Mucosa of descending colon (tissue), 3 donors: ENCODE data around the gene NUAK1. TPM values are rescaled to one million over a fixed set of nuclear protein-coding genes. Genes with fewer than 3 reads are reported as not detected.

Experiments used
- ATAC-seq: fragments of 200-7000 bp; cut with Tn5 transposase; one replicate; pipeline ENCODE4 v1.9.1; 2020; ENCODE audit warnings: mild to moderate bottlenecking, moderate library complexity
- DNase-seq, 3 donors: peaks; one replicate each; pipeline ENCODE4 v3.0.0-alpha.2; 2020
- H3K36me3 ChIP-seq: fragments of 200-600 bp; one replicate; pipeline ENCODE4 v1.8.0; 2021; ENCODE audit warnings: low read depth, mild to moderate bottlenecking
- H3K4me1 ChIP-seq: fragments of 200-600 bp; one replicate; pipeline ENCODE4 v1.8.0; 2021; ENCODE audit warnings: low read depth, mild to moderate bottlenecking
- H3K4me3 ChIP-seq: fragments of 200-600 bp; one replicate; pipeline ENCODE4 v1.8.0; 2021; ENCODE audit warnings: mild to moderate bottlenecking
- H3K9me3 ChIP-seq: fragments of 200-600 bp; one replicate; pipeline ENCODE4 v1.8.0; 2021; ENCODE audit warnings: mild to moderate bottlenecking
- CTCF ChIP-seq: fragments of 200-600 bp; IDR thresholded peaks from one replicate; pipeline ENCODE4 v1.8.0; 2022; ENCODE audit warnings: antibody characterized with exemption, mild to moderate bottlenecking
- intact Hi-C, 2 donors: fragments of 100-400 bp; cut with DNase I in 1 of 2; cut with micrococcal nuclease in 1 of 2; formaldehyde crosslinking; loops; one replicate each; pipeline versions ENCODE4 v1.11.0 to v1.11.1; 2022; cut with DNase I, micrococcal nuclease
- total RNA-seq, 3 donors: library from RNA; stranded (reverse); fragmentation: NEBNext Ultra II Directional in 2 of 3; extraction: Animal tissue kit (Norgen Biotek cat#: 25700) in 2 of 3; gene quantifications; one replicate each; pipeline versions ENCODE4 v1.2.1 to v1.2.4, GENCODE V29; 2021 to 2023
- donor health status: DM: no; HTN: no; CAD: no; lungs with moderate emphysema.
- donor health status: DM: no; HTN: no; CAD: no.
- donor health status: DM: no; HTN: yes; CAD: no.

The NUAK1 gene
- total RNA-seq, 3 donors from 2014 or later, result 4.9 to 6.8 (median 5.4) TPM

GRCh38 chr12:106096376-106096775 is 42.4 kb downstream of the NUAK1 start:
- Histone ChIP-seq H3K36me3 (no peaks in the 10 kb centered on the region), H3K4me1 (no peaks in the 10 kb centered on the region), H3K9me3 (no peaks in the 10 kb centered on the region), H3K4me3 (no peak overlapping the region)
- no peak for DNase-seq
- no peak for ATAC-seq
- intact Hi-C loops, result no loop called here
- no peak for TF ChIP-seq CTCF

- intact Hi-C loops, result no loop called here
- no peaks in the 10 kb centered on the region for H3K4me1 ChIP-seq
- H3K4me3 ChIP-seq, result no peak overlapping the region
- no peaks in the 10 kb centered on the region for H3K36me3 ChIP-seq
- TF ChIP-seq CTCF, result no peak
- no peak for ATAC-seq
- no peaks in the 10 kb centered on the region for H3K9me3 ChIP-seq
- no peak for DNase-seq
Measured at GRCh38 chr12:106094304-106094703, 44.5 kb downstream of the NUAK1 start.

GRCh38 chr12:106093246-106093645 is 45.5 kb downstream of the NUAK1 start:
- no peak for ATAC-seq
- TF ChIP-seq CTCF, result no peak
- Histone ChIP-seq H3K36me3 (no peaks in the 10 kb centered on the region), H3K9me3 (no peaks in the 10 kb centered on the region), H3K4me3 (no peak overlapping the region), H3K4me1 (no peaks in the 10 kb centered on the region)
- no peak for DNase-seq
- intact Hi-C loops, result no loop called here

- no peak for TF ChIP-seq CTCF
Measured at GRCh38 chr12:106091446-106091820, 47.3 kb downstream of the NUAK1 start.

GRCh38 chr12:106090591-106091445 is 47.9 kb downstream of the NUAK1 start:
- DNase-seq, result no peak
- H3K36me3 ChIP-seq, result no peaks in the 10 kb centered on the region
- intact Hi-C loops, result no loop called here
- ATAC-seq, result peak; percentile 28
- no peak overlapping the region for H3K4me3 ChIP-seq
- no peak for TF ChIP-seq CTCF
- H3K9me3 ChIP-seq, result no peaks in the 10 kb centered on the region
- no peaks in the 10 kb centered on the region for H3K4me1 ChIP-seq

More at GRCh38 chr12:106091446-106091820, 47.3 kb downstream of the NUAK1 start:
- no peak overlapping the region for H3K4me3 ChIP-seq
- no peaks in the 10 kb centered on the region for H3K4me1 ChIP-seq
- H3K9me3 ChIP-seq, result no peaks in the 10 kb centered on the region
- H3K36me3 ChIP-seq, result no peaks in the 10 kb centered on the region
- intact Hi-C loops, result no loop called here
- DNase-seq (no peak), ATAC-seq (no peak)
